ENCODE measurements around the gene TRPM1.

DNA sequence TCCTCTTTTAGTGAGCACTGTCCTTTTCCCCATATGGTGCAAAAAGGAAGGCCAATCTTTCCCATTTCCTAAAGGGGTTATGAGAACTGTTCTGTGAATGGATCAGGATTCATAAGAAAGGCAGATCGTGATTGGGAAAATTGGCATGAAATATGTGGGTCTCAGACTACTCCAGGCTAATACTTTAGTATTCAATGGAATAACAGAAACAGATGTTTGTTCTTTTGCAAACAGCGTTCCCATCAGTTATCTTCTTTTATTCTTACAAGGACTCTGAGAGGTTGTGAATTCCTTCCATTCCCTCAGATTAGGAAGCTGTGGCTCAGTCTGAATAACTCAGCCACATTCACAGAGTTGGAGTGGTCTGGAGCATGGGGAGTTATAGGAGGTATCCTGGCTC is 58.8 kb downstream of the TRPM1 start:
- no peak for TF ChIP-seq POLR2A (IDR thresholded peaks at IDR 0.05)
- TF ChIP-seq, protein P1, sequence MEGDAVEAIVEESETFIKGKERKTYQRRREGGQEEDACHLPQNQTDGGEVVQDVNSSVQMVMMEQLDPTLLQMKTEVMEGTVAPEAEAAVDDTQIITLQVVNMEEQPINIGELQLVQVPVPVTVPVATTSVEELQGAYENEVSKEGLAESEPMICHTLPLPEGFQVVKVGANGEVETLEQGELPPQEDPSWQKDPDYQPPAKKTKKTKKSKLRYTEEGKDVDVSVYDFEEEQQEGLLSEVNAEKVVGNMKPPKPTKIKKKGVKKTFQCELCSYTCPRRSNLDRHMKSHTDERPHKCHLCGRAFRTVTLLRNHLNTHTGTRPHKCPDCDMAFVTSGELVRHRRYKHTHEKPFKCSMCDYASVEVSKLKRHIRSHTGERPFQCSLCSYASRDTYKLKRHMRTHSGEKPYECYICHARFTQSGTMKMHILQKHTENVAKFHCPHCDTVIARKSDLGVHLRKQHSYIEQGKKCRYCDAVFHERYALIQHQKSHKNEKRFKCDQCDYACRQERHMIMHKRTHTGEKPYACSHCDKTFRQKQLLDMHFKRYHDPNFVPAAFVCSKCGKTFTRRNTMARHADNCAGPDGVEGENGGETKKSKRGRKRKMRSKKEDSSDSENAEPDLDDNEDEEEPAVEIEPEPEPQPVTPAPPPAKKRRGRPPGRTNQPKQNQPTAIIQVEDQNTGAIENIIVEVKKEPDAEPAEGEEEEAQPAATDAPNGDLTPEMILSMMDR (IDR thresholded peaks at IDR 0.05) = no peak

Measured in adrenal gland (tissue), 5 donors.